HCT116 (cell line): Measurements from ENCODE around the gene NFX1. TPM values are rescaled to one million over a fixed set of nuclear protein-coding genes. Genes with fewer than 3 reads are reported as not detected.

Source experiments
- ATAC-seq: fragments of 200-7000 bp; cut with Tn5 transposase; 2 replicates; pipeline ENCODE4 v1.9.1; 2020; ENCODE audit warnings: mild to moderate bottlenecking, moderate library complexity
- BruUV-seq: library from RNA; stranded (reverse); fragments of 400-500 nt; replicated peaks from 2 replicates; lab custom pipeline; 2021; lab: Mats Ljungman, UMichigan
- CTCF ChIA-PET: fragments of 300-600 bp; sonication (Branson Sonifier 250); formaldehyde crosslinking; loops from one replicate; lab custom pipeline; 2021; ENCODE audit warnings: antibody characterized with exemption; lab: Charles Lee
- POLR2A ChIA-PET: fragments of 300-600, 350-600 bp; sonication (Branson Sonifier 250); formaldehyde crosslinking; loops from one replicate; lab custom pipeline; 2021; ENCODE audit warnings: antibody characterized with exemption; lab: Charles Lee
- RAD21 ChIA-PET, 2 experiments: fragments of 300-600 bp; sonication (Branson Sonifier 250); formaldehyde crosslinking; loops; one replicate each; lab custom pipeline; 2023; ENCODE audit warnings: low total read pairs in 2 of 2; ENCODE audit not compliant: uncharacterized antibody in 2 of 2, unreplicated experiment in 2 of 2, low non-redundant PET in 1 of 2; lab: Charles Lee
- DNase-seq: peaks from one replicate; pipeline ENCODE4 v3.0.0-alpha.2; 2010; ENCODE audit warnings: low read depth, low spot score
- H2AFZ ChIP-seq: fragments of 200-600 bp; shearing (Covaris generic), sonication (generic); 2 replicates; pipeline ENCODE4 v1.6.1; 2017; ENCODE audit warnings: low read depth, mixed run types, mixed read lengths, antibody characterized with exemption, low read length; ENCODE audit not compliant: poor library complexity, severe bottlenecking
- H3K27ac ChIP-seq: 2 replicates; pipeline ENCODE4 v1.5.1; 2012; ENCODE audit warnings: low read depth, low read length
- H3K27me3 ChIP-seq: fragments of 200-600 bp; sonication (generic); 2 replicates; pipeline ENCODE4 v1.6.1; 2016; ENCODE audit warnings: mixed run types, low read length, mixed read lengths; ENCODE audit not compliant: insufficient read depth
- H3K36me3 ChIP-seq, 2 experiments: fragments of 200-500 bp in 1 of 2; fragments of 200-600 bp in 1 of 2; sonication (Bioruptor generic) in 1 of 2; sonication (generic) in 1 of 2; 2 replicates each; pipeline versions ENCODE4 v1.5.1 to v1.6.1; 2014 to 2016; ENCODE audit warnings: low read length in 2 of 2, inconsistent platforms in 1 of 2, mixed read lengths in 1 of 2, mixed run types in 1 of 2; ENCODE audit not compliant: insufficient read depth in 2 of 2, control insufficient read depth in 1 of 2
- H3K4me1 ChIP-seq, 2 experiments: fragments of 200-600 bp in 1 of 2; sonication (generic) in 1 of 2; 2 replicates each; pipeline versions ENCODE4 v1.5.1 to v1.6.1; 2012 to 2017; ENCODE audit warnings: low read length in 2 of 2, inconsistent platforms in 1 of 2, mild to moderate bottlenecking in 1 of 2, mixed read lengths in 1 of 2, mixed run types in 1 of 2, moderate library complexity in 1 of 2; ENCODE audit not compliant: insufficient read depth in 2 of 2, control insufficient read depth in 1 of 2
- H3K4me2 ChIP-seq: fragments of 200-600 bp; sonication (generic); 2 replicates; pipeline ENCODE4 v1.6.1; 2017; ENCODE audit warnings: mixed run types, low read length, mixed read lengths
- H3K4me3 ChIP-seq, 2 experiments: fragments of 200-600 bp in 1 of 2; sonication (generic) in 1 of 2; replicated peaks in 1 of 2; 2 replicates each; pipeline ENCODE4 v1.5.1; 2011 to 2016; ENCODE audit warnings: low read length in 2 of 2, control low read depth in 1 of 2, low read depth in 1 of 2, mild to moderate bottlenecking in 1 of 2, mixed read lengths in 1 of 2, mixed run types in 1 of 2
- H3K79me2 ChIP-seq: fragments of 200-600 bp; sonication (generic); 2 replicates; pipeline ENCODE4 v1.6.1; 2017; ENCODE audit warnings: mild to moderate bottlenecking, mixed run types, low read length, moderate library complexity, mixed read lengths; ENCODE audit not compliant: insufficient read depth
- H3K9ac ChIP-seq: fragments of 200-600 bp; sonication (generic); 2 replicates; pipeline ENCODE4 v1.6.1; 2016; ENCODE audit warnings: low read length, mixed read lengths
- H3K9me2 ChIP-seq: fragments of 200-600 bp; sonication (generic), shearing (Covaris generic); 2 replicates; pipeline ENCODE4 v1.6.1; 2017; ENCODE audit warnings: mixed run types, mild to moderate bottlenecking, moderate library complexity; ENCODE audit not compliant: insufficient read depth
- H3K9me3 ChIP-seq, 2 experiments: fragments of 200-500 bp in 1 of 2; fragments of 200-600 bp in 1 of 2; sonication (Bioruptor generic) in 1 of 2; sonication (generic) in 1 of 2; 2 replicates each; pipeline ENCODE4 v1.6.1; 2014 to 2017; ENCODE audit warnings: low read length in 2 of 2, mixed read lengths in 2 of 2, inconsistent platforms in 1 of 2, low read depth in 1 of 2, mild to moderate bottlenecking in 1 of 2, mixed run types in 1 of 2, moderate library complexity in 1 of 2; ENCODE audit not compliant: control insufficient read depth in 1 of 2, insufficient read depth in 1 of 2
- H4K20me1 ChIP-seq: fragments of 200-600 bp; sonication (generic), shearing (Covaris generic); 2 replicates; pipeline ENCODE4 v1.6.1; 2017; ENCODE audit warnings: mixed run types, mild to moderate bottlenecking, moderate library complexity; ENCODE audit not compliant: insufficient read depth
- ATF3 ChIP-seq: IDR thresholded peaks from 2 replicates; pipeline ENCODE4 v1.6.1; 2012
- CBX3 ChIP-seq: IDR thresholded peaks from 2 replicates; pipeline ENCODE4 v1.6.1; 2012; ENCODE audit warnings: low read depth
- CEBPB ChIP-seq: IDR thresholded peaks from 2 replicates; pipeline ENCODE4 v1.6.1; 2012; ENCODE audit warnings: low read depth
- EGR1 ChIP-seq: IDR thresholded peaks from 2 replicates; pipeline ENCODE4 v1.6.1; 2012; ENCODE audit warnings: low read depth
- ELF1 ChIP-seq: IDR thresholded peaks from 2 replicates; pipeline ENCODE4 v1.6.1; 2012; ENCODE audit warnings: low read depth, borderline replicate concordance
- EZH2phosphoT487 ChIP-seq: fragments of 200-600 bp; IDR thresholded peaks from 2 replicates; pipeline ENCODE4 v1.6.1; 2018; ENCODE audit warnings: antibody characterized with exemption, borderline replicate concordance
- FOSL1 ChIP-seq: IDR thresholded peaks from 2 replicates; pipeline ENCODE4 v1.6.1; 2012; ENCODE audit warnings: low read depth
- MAX ChIP-seq: IDR thresholded peaks from 2 replicates; pipeline ENCODE4 v1.6.1; 2012
- POLR2A ChIP-seq: IDR thresholded peaks from 2 replicates; pipeline ENCODE4 v1.7.0; 2011; ENCODE audit warnings: borderline replicate concordance; ENCODE audit not compliant: insufficient read depth, insufficient read length; ENCODE audit errors: extremely low read depth
- REST ChIP-seq: IDR thresholded peaks from 2 replicates; pipeline ENCODE4 v1.6.1; 2012; ENCODE audit warnings: low read depth
- SP1 ChIP-seq: IDR thresholded peaks from 2 replicates; pipeline ENCODE4 v1.6.1; 2012; ENCODE audit warnings: low read depth
- SRF ChIP-seq: IDR thresholded peaks from 2 replicates; pipeline ENCODE4 v1.6.1; 2012; ENCODE audit warnings: low read depth
- TCF7L2 ChIP-seq: IDR thresholded peaks from 2 replicates; pipeline ENCODE4 v1.7.0; 2011; ENCODE audit warnings: borderline replicate concordance, inconsistent platforms; ENCODE audit not compliant: insufficient read depth, insufficient read length; ENCODE audit errors: extremely low read depth
- YY1 ChIP-seq: IDR thresholded peaks from 2 replicates; pipeline ENCODE4 v1.6.1; 2011; ENCODE audit warnings: low read length, low read depth, moderate library complexity, mild to moderate bottlenecking; ENCODE audit not compliant: insufficient replicate concordance; ENCODE audit errors: extremely low read depth
- ZNF274 ChIP-seq: fragments of 200-500 bp; sonication (Bioruptor generic); IDR thresholded peaks from 2 replicates; pipeline ENCODE4 v1.6.1; 2014; ENCODE audit warnings: mild to moderate bottlenecking, low read depth, low read length, inconsistent platforms
- intact Hi-C: fragments of 100-400 bp; cut with micrococcal nuclease; formaldehyde crosslinking; loops from 2 replicates; pipeline ENCODE4 v1.10.0; 2022
- total RNA-seq: library from RNA; stranded (reverse); gene quantifications from one replicate; pipeline ENCODE4 v1.2.1, GENCODE V29; 2021; ENCODE audit not compliant: unreplicated experiment

The NFX1 gene
- total RNA-seq, 1 experiment from 2014 or later, result 31.7 TPM

- intact Hi-C loops, result loop anchor here (5.0 kb wide), 1 partner anchor 37 kb away; no protein-coding TSS in a partner anchor
- TF ChIP-seq POLR2A, result no peak
- TF ChIP-seq SRF, result no peak
- TF ChIP-seq ZNF274, result no peak
- Histone ChIP-seq H3K9ac (no peak overlapping the region), H3K27ac (no peak overlapping the region), H3K36me3 (peaks cover 22 to 32% of the 10 kb centered on the region in 2 experiments), H3K4me3 (no peak overlapping the region), H3K9me3 (no peaks in the 10 kb centered on the region), H3K4me2 (no peak overlapping the region), H3K4me1 (no peaks in the 10 kb centered on the region), H3K9me2 (no peaks in the 10 kb centered on the region), H3K79me2 (no peaks in the 10 kb centered on the region), H4K20me1 (no peaks in the 10 kb centered on the region), H3K27me3 (no peaks in the 10 kb centered on the region), H2AFZ (no peak overlapping the region)
- CTCF ChIA-PET, result no interaction called here
- DNase-seq (no peak), ATAC-seq (no peak)
- RAD21 ChIA-PET, result no interaction called here
- BruUV-seq, result no TSS peak
- POLR2A ChIA-PET, result no interaction called here
Measured at GRCh38 chr9:33348998-33349397, 58.7 kb downstream of the NFX1 start.

GRCh38 chr9:33349743-33350142 is 59.4 kb downstream of the NFX1 start:
- ChIA-PET POLR2A (no interaction called here), CTCF (interaction anchor here (1.0 kb wide), 1 partner anchor 23 kb away, joined by 3 read pairs; no protein-coding TSS in a partner anchor), RAD21 (no interaction called here)
- intact Hi-C loops, result loop anchor here (5.0 to 10.0 kb wide), 2 partner anchors 37 to 65 kb away; no protein-coding TSS in a partner anchor
- H3K4me1 ChIP-seq, result no peaks in the 10 kb centered on the region
- ATAC-seq (no peak), DNase-seq (no peak)
- no peaks in the 10 kb centered on the region for H4K20me1 ChIP-seq
- no peaks in the 10 kb centered on the region for H3K9me2 ChIP-seq
- H3K27ac ChIP-seq, result no peak overlapping the region
- no peak overlapping the region for H2AFZ ChIP-seq
- no TSS peak for BruUV-seq
- no peaks in the 10 kb centered on the region for H3K9me3 ChIP-seq
- no peak overlapping the region for H3K4me2 ChIP-seq
- no peak overlapping the region for H3K4me3 ChIP-seq
- no peak overlapping the region for H3K9ac ChIP-seq
- H3K36me3 ChIP-seq, result peaks cover 20 to 27% of the 10 kb centered on the region in 2 experiments
- no peaks in the 10 kb centered on the region for H3K79me2 ChIP-seq
- no peaks in the 10 kb centered on the region for H3K27me3 ChIP-seq
- TF ChIP-seq EGR1 (no peak), CEBPB (no peak), ELF1 (no peak), POLR2A (no peak), SRF (no peak), EZH2phosphoT487 (no peak), ZNF274 (no peak), SP1 (no peak), FOSL1 (no peak), MAX (no peak), REST (no peak), CBX3 (no peak), ATF3 (no peak), TCF7L2 (no peak), YY1 (no peak)
